HEK293T (cell line): ENCODE data around the gene IL32.
"Not testable (repeated sequence)": the region's sequence is repeated elsewhere in the genome, so short reads cannot be mapped to it uniquely, and the experiment has no call there.

Experiments
- ARNT ChIP-seq: fragments of 450-650 bp; IDR thresholded peaks from 2 replicates; pipeline ENCODE4 v1.6.1; 2017; ENCODE audit warnings: mild to moderate bottlenecking
- BHLHE40 ChIP-seq: fragments of 450-650 bp; IDR thresholded peaks from 2 replicates; pipeline ENCODE4 v1.6.1; 2016; ENCODE audit warnings: mild to moderate bottlenecking, moderate library complexity, borderline replicate concordance
- ELF4 ChIP-seq: fragments of 450-650 bp; IDR thresholded peaks from 2 replicates; pipeline ENCODE4 v1.6.1; 2017; ENCODE audit warnings: antibody characterized with exemption
- FOXA1 ChIP-seq: fragments of 450-650 bp; IDR thresholded peaks from 2 replicates; pipeline ENCODE4 v1.6.1; 2016; ENCODE audit warnings: mild to moderate bottlenecking
- FOXM1 ChIP-seq: fragments of 450-650 bp; IDR thresholded peaks from 2 replicates; pipeline ENCODE4 v1.6.1; 2017; ENCODE audit warnings: mild to moderate bottlenecking, borderline replicate concordance
- HDGF ChIP-seq: fragments of 450-650 bp; IDR thresholded peaks from 2 replicates; pipeline ENCODE4 v1.6.1; 2017; ENCODE audit warnings: antibody characterized with exemption, borderline replicate concordance
- NFRKB ChIP-seq: fragments of 450-650 bp; IDR thresholded peaks from 2 replicates; pipeline ENCODE4 v1.6.1; 2016; ENCODE audit warnings: mild to moderate bottlenecking, moderate library complexity
- SP1 ChIP-seq: fragments of 450-650 bp; IDR thresholded peaks from 2 replicates; pipeline ENCODE4 v1.6.1; 2017
- SUZ12 ChIP-seq: fragments of 450-650 bp; IDR thresholded peaks from 2 replicates; pipeline ENCODE4 v1.6.1; 2016; ENCODE audit warnings: mild to moderate bottlenecking
- TARDBP ChIP-seq: fragments of 450-650 bp; IDR thresholded peaks from 2 replicates; pipeline ENCODE4 v1.6.1; 2016
- ZNF384 ChIP-seq: fragments of 450-650 bp; IDR thresholded peaks from 2 replicates; pipeline ENCODE4 v1.6.1; 2016

- TF ChIP-seq SP1, NFRKB, ARNT, BHLHE40, TARDBP, FOXA1, FOXM1, ELF4, SUZ12, HDGF, ZNF384: not testable (repeated sequence)
Measured at GRCh38 chr16:3075946-3076345, 10.5 kb downstream of the IL32 start.
